HG02970 (cell line): Measurements from ENCODE around the gene BLZF1.
A peak's percentile ranks its signal among the peaks of the same experiment; 100 is the strongest.
"Not testable (repeated sequence)": the region's sequence is repeated elsewhere in the genome, so short reads cannot be mapped to it uniquely, and the experiment has no call there.

Experiments used
- ATAC-seq: cut with Tn5 transposase; IDR thresholded peaks from one replicate; pipeline ENCODE4 v1.9.1; 2021; ENCODE audit warnings: mild to moderate bottlenecking, moderate library complexity, moderate number of reproducible peaks; ENCODE audit not compliant: unreplicated experiment, low FRiP score

Gene BLZF1

DNA sequence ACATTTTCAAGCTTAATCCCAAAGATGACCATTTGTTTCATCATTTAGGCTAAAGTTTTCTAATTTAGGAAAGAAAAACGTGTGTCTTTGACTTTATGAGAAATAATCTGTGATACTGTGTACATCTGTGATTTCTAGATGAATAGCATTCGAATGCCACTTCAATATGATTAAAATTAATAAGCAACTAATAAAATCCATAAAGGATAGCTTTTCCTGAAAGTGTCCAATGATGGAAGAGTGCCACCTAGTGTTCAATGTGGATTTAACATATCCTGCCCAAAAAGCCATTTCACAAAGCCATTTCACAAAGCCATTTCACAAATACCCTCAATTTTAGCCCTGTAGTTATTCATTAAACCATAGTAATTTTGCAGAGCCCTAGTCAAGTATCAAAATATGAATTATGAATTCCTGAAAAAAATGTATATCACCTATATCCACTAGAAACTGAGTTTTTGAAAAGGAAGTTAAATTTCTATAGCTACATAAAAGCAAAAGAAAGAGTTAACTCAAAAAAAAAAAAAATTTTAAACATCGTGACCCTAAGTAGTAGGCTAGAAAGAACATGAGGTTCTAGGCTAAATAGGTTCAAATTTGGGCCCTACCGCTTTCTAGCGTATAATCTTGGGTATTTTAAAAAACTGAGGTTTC lies 19.5 kb upstream of the BLZF1 start:
- no peak for ATAC-seq

DNA sequence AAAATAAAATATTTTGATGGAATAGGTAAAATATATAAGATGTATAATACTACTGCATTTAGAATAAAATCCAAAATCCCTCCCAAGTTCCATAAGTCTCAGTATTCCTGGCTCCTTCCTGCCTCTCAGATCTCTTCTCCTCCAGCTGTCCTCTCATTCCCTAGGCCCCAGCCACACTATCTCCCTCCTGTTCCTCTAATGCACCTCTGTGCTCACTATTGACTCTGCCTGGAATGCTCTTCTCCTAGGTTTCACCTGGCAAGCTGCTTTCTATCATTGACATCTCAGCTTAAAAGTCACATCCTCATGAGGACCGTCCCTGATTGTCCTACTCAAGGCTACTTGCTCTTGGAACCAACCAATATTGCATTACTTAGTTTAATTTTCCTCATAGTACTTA lies 7.6 kb upstream of the BLZF1 start:
- no peak for ATAC-seq

DNA sequence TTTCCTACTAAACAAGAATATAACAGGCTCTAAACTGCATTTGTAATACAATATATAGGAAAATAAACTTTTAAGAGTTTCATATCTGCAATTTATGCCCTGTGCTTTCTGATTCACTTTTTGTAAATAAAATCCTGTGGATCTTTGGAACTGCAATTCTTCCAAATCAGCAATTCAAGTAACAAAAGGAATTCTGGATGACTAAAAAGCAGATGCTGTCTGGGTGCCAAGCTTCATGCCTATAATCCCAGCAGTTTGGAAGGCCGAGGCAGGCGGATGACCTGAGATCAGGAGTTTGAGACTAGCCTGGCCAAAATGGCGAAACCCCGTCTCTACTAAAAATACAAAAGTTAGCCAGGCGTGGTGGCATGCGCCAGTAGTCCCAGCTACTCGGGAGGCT lies 6.7 kb upstream of the BLZF1 start:
- no peak for ATAC-seq

DNA sequence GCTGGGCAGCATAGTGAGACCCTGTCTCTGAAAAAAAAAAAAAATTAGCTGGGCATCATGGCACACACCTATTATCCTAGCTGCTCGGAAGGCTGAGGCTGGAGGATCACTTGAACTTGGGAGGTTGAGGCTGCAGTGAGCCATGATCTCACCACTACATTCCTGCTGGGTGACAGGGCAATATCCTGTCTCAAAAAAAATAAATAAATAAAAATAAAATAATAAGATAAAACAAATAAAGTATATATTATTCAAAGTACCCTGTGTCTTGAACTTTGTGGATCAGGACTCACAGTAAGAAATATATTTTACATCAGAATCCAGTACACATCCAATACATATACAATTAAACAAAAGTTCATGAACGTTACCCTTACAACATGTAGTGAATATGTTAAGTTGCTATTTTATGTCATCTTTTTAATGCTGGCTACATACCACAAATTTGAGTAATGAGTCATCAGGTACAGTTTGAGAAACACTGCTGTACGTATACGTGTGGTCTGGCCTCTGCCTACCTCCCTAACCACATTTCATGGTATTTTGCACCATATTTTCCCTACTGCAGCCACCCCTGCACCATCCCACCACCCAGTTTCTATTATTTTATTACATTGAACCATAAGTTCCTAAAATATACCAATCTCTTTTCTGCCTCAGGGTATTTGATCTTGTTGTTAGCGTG lies 4.8 kb upstream of the BLZF1 start:
- no peak for ATAC-seq

DNA sequence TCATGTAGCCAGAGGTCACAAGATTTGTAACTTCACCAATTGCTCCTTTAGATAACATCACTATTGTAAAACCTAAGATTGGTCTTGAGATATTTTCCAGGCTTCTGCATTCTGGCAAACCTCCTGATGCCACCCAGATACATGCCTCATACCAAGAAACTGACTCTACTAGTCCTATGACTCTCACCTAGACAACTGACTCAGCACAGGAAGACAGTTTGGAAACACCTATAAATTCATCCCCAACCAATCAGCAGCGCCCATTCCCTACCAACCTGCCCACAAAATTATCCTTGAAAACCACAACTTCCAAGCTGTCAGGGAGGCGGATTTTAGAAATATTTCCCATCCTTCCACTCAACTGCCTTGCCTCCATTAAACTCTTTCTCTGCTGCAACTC lies 3.0 kb upstream of the BLZF1 start:
- no peak for ATAC-seq

DNA sequence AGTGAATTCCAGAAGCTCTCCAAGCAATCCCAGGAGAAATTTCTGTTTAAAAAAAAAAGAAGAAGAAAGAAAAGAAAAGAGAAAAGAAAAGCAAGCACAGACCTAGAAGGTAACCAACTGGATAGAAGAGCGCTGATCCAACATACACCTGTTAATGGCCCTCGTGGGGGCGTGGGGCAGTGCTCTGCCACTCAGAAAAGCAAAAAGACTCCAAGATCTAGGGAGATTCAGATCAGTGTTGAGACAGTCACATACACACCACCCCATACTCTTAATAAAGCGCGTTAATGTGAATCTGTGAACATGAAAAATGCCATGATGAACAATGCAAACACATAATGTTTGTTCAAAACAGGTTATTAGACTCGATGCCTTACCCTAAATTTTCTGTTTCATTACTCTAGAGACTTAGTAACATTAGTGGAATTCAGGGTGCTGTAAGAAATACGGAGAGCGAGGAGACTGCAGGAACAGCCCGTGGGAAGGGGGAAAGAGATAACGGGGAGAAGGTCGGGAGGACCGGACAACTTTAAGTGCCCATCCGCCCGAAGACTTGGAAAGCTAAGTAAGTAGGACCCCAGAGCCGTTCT lies 804 bp upstream of the BLZF1 start:
- no peak for ATAC-seq

DNA sequence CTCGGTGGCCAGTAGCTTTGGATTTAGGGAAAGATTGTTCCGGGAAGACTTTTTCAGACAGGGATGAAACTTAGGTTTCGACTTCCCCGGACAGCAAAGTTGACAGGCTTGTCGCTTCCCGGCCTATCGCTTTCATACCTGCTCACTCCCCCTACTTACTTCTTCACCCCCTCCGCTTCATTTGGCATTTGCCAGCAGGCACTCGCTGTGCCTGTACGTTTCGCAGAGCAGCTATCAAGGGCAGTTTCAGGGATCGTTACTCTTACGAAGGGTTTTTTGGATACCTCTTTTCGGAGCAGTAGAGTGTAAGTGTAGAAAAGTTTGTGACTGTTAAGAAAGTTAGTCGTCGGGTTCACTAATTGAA lies 393 bp downstream of the BLZF1 start:
- peak; percentile 7 for ATAC-seq

DNA sequence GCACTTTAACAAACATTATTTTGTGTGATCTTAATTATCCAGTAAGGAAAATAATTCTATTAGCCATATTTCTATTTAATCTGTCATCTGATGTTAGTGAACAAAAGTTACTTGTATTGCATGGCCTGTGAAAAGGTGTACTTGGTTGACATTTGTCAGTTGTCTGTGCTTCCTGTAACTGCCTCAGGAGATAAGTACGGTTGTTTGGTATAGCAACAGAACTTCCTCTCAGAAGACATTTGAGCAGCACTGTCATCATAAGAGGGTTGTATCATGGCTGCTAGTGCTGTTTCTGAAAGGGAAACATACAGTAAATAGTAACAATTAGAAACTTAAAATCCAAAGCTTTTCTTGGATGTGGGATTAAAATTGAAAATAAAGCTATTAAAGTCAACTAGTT lies 3.4 kb downstream of the BLZF1 start:
- ATAC-seq: no peak

DNA sequence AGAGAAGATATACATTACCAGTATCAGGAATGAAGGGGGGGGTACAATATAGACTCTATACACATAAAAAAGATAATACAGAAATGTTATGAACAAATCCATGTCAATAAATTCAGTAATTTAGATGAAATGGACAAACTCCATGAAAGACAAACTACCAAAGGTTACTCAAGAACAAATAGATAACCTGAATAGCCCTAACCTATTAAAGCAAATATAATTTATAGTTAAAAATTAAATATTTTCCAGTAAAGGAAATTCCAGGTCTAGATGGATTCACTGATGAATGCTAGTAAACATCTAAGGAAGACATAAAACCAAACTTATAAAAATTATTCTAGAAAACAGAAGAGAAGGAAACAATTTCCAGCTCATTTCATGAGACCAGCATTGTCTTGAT lies 13.2 kb downstream of the BLZF1 start:
- no peak for ATAC-seq

DNA sequence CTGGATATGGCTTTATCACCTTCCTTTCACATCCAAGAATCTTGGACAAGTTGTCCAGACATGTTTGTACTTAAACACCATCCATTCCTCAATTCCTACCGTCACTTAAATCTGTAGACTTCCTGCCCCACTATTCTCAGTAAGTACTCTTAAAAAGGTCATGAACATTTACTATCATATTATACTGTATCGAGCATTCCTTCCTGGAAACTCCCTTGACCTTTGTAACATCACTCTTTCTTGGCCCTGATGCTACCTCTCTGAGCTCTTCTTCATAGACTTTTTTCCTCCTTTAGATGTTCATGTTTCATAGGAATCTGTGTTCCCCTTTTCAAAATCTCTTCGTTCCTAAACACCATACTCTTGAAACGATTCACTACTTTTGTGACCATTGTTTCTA lies 15.5 kb downstream of the BLZF1 start:
- no peak for ATAC-seq

DNA sequence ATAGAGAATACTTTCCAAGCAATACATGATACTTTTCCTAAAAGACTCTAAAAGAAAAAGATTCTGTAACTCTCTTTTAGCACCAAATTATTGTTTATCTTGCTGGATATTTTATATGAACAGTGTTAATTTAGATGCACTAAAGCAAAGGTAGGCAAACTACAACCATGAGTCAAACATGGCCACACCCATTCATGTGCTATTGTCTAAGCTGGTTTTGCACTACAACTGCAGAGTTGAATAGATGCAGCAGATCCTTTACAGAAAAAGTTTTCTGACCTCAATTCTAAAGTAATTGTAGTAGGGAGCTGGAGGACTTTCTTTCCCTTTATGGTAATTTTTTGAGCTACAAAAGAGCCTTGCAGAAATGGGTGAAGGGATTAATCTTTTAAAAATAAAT lies 19.4 kb downstream of the BLZF1 start:
- ATAC-seq: no peak

DNA sequence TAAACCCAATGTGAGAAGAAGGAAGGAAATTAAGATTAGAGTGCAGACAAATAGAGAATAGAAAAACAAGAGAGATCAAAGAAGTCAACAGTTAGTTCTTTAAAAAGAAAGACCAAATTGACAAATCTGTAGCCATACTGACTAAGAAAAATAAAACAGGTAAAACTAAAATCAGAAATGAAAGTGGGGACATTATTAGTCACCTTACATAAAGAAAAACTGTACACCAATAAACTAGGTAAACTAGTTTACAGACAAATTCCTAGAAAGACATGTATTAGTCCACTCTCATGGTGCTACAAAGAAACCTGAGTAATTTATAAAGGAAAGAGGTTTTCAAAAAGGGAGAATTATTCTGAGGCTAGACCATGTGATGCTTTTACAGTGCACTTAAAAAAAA lies 22.3 kb downstream of the BLZF1 start:
- no peak for ATAC-seq

DNA sequence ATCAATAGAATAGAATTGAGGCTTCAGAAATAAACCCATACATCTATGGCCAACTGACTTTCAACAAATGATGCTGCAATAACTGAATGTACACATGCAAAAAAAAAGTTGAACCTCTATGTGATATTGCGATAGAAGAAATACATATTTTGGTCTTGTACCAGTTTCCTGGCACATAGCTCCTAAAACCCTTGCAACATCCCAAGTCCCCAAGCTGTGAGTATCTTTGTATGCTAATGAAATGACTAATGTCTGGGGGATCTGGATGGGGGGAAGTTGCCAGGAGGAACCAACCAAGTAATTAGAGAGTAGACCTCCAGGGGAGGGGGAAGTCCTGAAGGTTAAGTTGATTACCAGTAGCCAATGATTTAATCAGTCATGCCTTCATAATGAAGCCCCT lies 24.4 kb downstream of the BLZF1 start:
- ATAC-seq: no peak

DNA sequence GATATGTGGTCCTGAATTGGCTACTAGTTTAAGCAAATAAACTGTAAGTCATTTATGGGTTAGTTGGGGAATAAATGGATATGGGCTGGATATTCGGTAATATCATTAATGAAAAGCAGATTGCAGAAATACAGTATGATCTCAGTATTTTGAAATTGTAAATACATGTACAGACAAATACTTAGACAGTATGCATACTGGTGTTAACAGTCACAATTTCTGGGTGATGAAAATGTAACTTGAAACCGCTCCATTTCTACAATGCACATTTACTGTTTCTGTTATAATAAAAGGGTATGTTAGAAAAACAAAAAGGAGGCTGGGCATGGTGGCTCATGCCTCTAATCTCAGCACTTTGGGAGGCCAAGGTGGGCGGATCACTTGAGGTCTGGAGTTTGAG lies 28.0 kb downstream of the BLZF1 start:
- ATAC-seq: no peak

DNA sequence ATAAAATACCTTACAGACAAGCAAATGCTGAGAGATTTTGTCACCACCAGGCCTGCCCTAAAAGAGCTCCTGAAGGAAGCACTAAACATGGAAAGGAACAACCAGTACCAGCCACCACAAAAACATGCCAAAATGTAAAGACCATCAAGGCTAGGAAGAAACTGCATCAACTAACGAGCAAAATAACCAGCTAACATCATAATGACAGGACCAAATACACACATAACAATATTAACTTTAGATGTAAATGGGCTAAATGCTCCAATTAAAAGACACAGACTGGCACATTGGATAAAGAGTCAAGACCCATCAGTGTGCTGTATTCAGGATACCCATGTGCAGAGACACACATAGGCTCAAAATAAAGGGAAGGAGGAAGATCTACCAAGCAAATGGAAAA lies 34.6 kb downstream of the BLZF1 start:
- not testable (repeated sequence) for ATAC-seq

DNA sequence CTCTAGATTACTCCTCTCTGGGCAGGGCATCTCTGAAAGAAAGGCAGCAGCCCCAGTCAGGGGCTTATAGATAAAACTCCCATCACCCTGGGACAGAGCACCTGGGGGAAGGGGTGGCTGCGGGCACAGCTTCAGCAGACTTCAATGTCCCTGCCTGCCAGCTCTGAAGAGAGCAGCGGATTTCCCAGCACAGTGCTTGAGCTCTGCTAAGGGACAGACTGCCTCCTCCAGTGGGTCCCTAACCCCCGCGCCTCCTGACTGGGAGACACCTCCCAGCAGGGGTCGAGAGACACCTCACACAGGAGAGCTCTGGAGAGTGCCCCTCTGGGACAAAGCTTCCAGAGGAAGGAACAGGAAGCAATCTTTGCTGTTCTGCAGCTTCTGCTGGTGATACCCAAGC lies 40.3 kb downstream of the BLZF1 start:
- not testable (repeated sequence) for ATAC-seq

DNA sequence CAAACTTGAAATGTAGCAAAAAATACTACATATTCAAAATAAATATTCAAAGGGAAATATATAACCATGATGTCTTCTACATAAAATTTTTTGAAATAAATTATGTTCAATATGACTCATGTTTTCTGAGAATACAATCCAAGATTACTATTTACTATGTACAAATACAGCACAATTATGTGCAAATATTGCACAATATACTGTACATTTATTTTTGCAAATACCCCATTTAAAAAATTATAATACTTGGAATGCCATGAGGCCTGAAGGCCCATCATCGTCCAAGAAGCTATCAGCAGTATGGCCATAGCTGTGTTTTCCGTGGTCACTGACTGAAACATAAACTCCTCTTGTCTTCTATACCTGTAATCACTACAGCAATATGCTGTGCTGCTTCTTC lies 47.0 kb downstream of the BLZF1 start:
- no peak for ATAC-seq

DNA sequence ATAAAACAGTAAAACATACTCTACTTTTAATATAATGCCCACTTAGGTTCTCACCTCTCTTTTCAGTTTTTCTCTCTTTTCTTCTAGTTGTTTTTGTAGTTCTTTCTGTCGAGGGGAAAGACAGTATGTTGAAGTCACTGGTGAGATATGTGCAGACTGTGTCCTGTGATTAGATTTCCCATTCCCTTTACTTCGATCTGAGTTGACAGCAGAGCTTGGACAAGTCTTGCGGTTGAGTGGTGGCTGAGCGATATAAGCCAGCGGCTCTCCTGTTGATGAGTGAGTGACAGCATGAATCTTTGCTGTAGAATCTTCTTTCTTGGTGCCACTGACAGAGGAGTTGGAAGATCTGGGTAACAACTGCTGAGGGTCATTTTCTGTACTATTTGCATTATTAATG lies 53.3 kb downstream of the BLZF1 start:
- ATAC-seq: no peak

DNA sequence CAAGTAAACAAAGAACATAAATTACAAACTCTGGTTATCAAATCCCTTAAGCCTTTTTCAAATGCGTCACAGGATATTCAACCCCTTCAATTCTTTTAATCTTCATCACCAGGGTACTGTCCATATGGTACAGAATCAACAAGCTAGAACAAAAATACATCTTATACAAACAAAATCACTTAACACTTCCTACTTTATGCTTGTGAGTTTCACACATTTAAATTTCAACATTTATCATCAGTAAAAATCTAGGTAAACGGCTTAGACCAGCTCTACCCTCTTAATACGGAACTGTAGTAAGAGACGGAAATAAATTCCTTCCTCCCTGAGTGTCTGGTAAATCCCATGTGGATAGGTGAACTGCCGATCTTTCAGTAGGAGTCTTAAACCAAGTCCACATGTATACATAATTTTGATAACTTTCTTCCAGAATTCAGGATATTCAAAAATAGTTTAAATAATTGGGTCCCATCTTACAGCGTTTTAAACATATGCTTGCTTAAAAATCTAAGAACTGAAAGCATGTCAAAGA lies 58.2 kb downstream of the BLZF1 start:
- no peak for ATAC-seq

DNA sequence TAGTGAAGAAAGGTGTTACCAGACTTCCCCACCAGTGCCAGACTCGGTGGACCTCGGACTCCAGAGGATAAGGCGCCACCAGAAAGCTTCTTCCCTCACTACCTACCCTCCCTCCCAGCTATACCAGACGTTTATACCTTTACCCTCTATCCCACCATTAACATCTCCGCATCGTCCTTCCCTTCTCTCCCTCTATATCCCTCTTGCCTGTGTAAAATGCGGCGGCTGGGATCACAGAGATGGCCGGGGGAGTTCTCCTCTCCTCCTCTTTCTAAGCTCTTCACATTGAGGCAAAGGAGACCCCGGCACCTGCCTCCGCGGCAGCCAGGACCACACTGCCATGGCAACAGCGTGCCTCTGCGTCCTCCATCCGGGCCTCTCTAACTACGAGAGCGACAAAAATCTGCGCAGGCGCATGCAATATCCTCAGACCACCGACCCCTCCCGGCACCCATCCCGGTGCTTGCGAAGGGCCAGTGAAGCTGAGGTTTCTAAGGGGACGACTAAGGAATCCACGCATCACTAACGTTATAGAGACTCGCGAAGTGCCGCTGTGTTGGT lies 59.2 kb downstream of the BLZF1 start, which contains the start of gene CCDC181:
CCDC181 (minus strand) TSS at position 394 of the 561 bp plus-strand sequence. CDS start 2,547 bp downstream, outside the sequence.
- ATAC-seq: peak; percentile 67
